Stimulated activated naive CD8-positive, alpha-beta T cell treated with anti-CD3 and anti-CD28 coated beads, Interleukin-15, amount 100 ng/mL, for 72 hours (primary cell): ENCODE results near the gene MTTP.
"Not testable (repeated sequence)": the region's sequence is repeated elsewhere in the genome, so short reads cannot be mapped to it uniquely, and the experiment has no call there.

ENCODE experiments used
- ATAC-seq: fragments of 150-1000 bp; cut with Tn5 transposase; 2 replicates; pipeline ENCODE4 v1.10.0; 2021; ENCODE audit warnings: mild to moderate bottlenecking, moderate library complexity
- DNase-seq, 2 donors: peaks; one replicate each; pipeline ENCODE4 v3.0.0; 2021 to 2022
- H3K27ac Mint-ChIP-seq, 2 donors: one replicate each; pipeline ENCODE4 v1.8.0; 2022; ENCODE audit warnings: mild to moderate bottlenecking in 2 of 2, mixed read lengths in 2 of 2, moderate library complexity in 2 of 2
- H3K27me3 Mint-ChIP-seq: one replicate; pipeline ENCODE4 v1.8.0; 2022; ENCODE audit warnings: mixed read lengths
- H3K4me1 Mint-ChIP-seq: one replicate; pipeline ENCODE4 v1.8.0; 2022; ENCODE audit warnings: mild to moderate bottlenecking, mixed read lengths
- H3K4me3 Mint-ChIP-seq, 2 donors: one replicate each; pipeline ENCODE4 v1.8.0; 2022; ENCODE audit warnings: mild to moderate bottlenecking in 2 of 2, mixed read lengths in 2 of 2, moderate library complexity in 1 of 2
- H3K9me3 Mint-ChIP-seq, 2 donors: one replicate each; pipeline ENCODE4 v1.8.0; 2022; ENCODE audit warnings: mixed read lengths in 2 of 2

Gene MTTP

GRCh38 chr4:99574530-99575324 is at the start of gene MTTP:
Gene MTTP, plus strand, starts transcription at chr4:99574824. Its CDS starts 86 bp downstream, at chr4:99574910.
- ATAC-seq (no peak), DNase-seq (no peak)
- Mint-ChIP-seq H3K4me3 (no peak within 1 kb of the TSS), H3K27me3 (peaks cover 37% of the 10 kb centered on the region), H3K9me3 (no peaks in the 10 kb centered on the region), H3K4me1 (no peaks in the 10 kb centered on the region), H3K27ac (no peak within 1 kb of the TSS)

- H3K27ac Mint-ChIP-seq: no peak overlapping the region
- H3K27me3 Mint-ChIP-seq: no peaks in the 10 kb centered on the region
Observed at GRCh38 chr4:99529228-99529627, 45.4 kb upstream of the MTTP start.

GRCh38 chr4:99529956-99530355 is 44.7 kb upstream of the MTTP start:
- DNase-seq (no peak), ATAC-seq (no peak)
- no peak overlapping the region for H3K4me3 Mint-ChIP-seq
- H3K27me3 Mint-ChIP-seq: peaks cover 2% of the 10 kb centered on the region
- H3K9me3 Mint-ChIP-seq: no peaks in the 10 kb centered on the region
- H3K4me1 Mint-ChIP-seq: no peaks in the 10 kb centered on the region
- no peak overlapping the region for H3K27ac Mint-ChIP-seq

More at GRCh38 chr4:99529228-99529627, 45.4 kb upstream of the MTTP start:
- H3K4me3 Mint-ChIP-seq: no peak overlapping the region
- ATAC-seq (no peak), DNase-seq (no peak)
- no peaks in the 10 kb centered on the region for H3K4me1 Mint-ChIP-seq
- no peaks in the 10 kb centered on the region for H3K9me3 Mint-ChIP-seq

- not testable (repeated sequence) for ATAC-seq, H3K27me3 Mint-ChIP-seq, H3K4me3 Mint-ChIP-seq, H3K9me3 Mint-ChIP-seq, H3K27ac Mint-ChIP-seq, DNase-seq, H3K4me1 Mint-ChIP-seq
Observed at GRCh38 chr4:99534699-99535098, 39.9 kb upstream of the MTTP start.

- H3K4me1 Mint-ChIP-seq: no peaks in the 10 kb centered on the region
Observed at GRCh38 chr4:99536271-99536670, 38.4 kb upstream of the MTTP start.

GRCh38 chr4:99536848-99537247 is 37.8 kb upstream of the MTTP start:
- no peaks in the 10 kb centered on the region for H3K9me3 Mint-ChIP-seq
- DNase-seq (no peak), ATAC-seq (no peak)
- no peak overlapping the region for H3K4me3 Mint-ChIP-seq
- H3K27ac Mint-ChIP-seq: no peak overlapping the region
- H3K27me3 Mint-ChIP-seq: peaks cover 10% of the 10 kb centered on the region
- no peaks in the 10 kb centered on the region for H3K4me1 Mint-ChIP-seq

More at GRCh38 chr4:99536271-99536670, 38.4 kb upstream of the MTTP start:
- DNase-seq: no peak
- H3K9me3 Mint-ChIP-seq: no peaks in the 10 kb centered on the region
- H3K27me3 Mint-ChIP-seq: peaks cover 10% of the 10 kb centered on the region
- H3K27ac Mint-ChIP-seq: no peak overlapping the region
- no peak overlapping the region for H3K4me3 Mint-ChIP-seq
- no peak for ATAC-seq

GRCh38 chr4:99537674-99538073 is 37.0 kb upstream of the MTTP start:
- peaks cover 10% of the 10 kb centered on the region for H3K27me3 Mint-ChIP-seq
- H3K4me1 Mint-ChIP-seq: no peaks in the 10 kb centered on the region
- H3K4me3 Mint-ChIP-seq: no peak overlapping the region
- H3K9me3 Mint-ChIP-seq: no peaks in the 10 kb centered on the region
- no peak for DNase-seq
- H3K27ac Mint-ChIP-seq: no peak overlapping the region
- ATAC-seq: no peak

- peaks cover 3% of the 10 kb centered on the region for H3K27me3 Mint-ChIP-seq
- H3K4me1 Mint-ChIP-seq: no peaks in the 10 kb centered on the region
- peaks cover 10 to 14% of the 10 kb centered on the region in 2 donors for H3K9me3 Mint-ChIP-seq
- no peak overlapping the region for H3K27ac Mint-ChIP-seq
- no peak overlapping the region for H3K4me3 Mint-ChIP-seq
- DNase-seq (no peak), ATAC-seq (no peak)
Observed at GRCh38 chr4:99540277-99540939, 34.2 kb upstream of the MTTP start.

GRCh38 chr4:99552872-99553271 is 21.8 kb upstream of the MTTP start:
- Mint-ChIP-seq H3K4me3 (no peak overlapping the region), H3K4me1 (no peaks in the 10 kb centered on the region), H3K27ac (peak overlapping the region in 1 of 2 donors; percentile 12), H3K27me3 (no peaks in the 10 kb centered on the region), H3K9me3 (no peaks in the 10 kb centered on the region)
- no peak for ATAC-seq
- no peak for DNase-seq

GRCh38 chr4:99563310-99564186 is 11.1 kb upstream of the MTTP start, which contains the start of gene TRMT10A:
Gene TRMT10A, minus strand, starts transcription at chr4:99564039. Its CDS starts 4,701 bp downstream, at chr4:99559338.
- ATAC-seq: peak; percentile 95
- H3K4me1 Mint-ChIP-seq: peaks cover 13% of the 10 kb centered on the region
- H3K27ac Mint-ChIP-seq: peak within 1 kb of the TSS; percentile 98 to 99
- peaks cover 24% of the 10 kb centered on the region for H3K27me3 Mint-ChIP-seq
- H3K9me3 Mint-ChIP-seq: no peaks in the 10 kb centered on the region
- peak; percentile 93 to 96 for DNase-seq
- H3K4me3 Mint-ChIP-seq: peak within 1 kb of the TSS; percentile 89 to 95

- peaks cover 13% of the 10 kb centered on the region for H3K4me1 Mint-ChIP-seq
- peaks cover 34% of the 10 kb centered on the region for H3K27me3 Mint-ChIP-seq
- peak overlapping the region in 1 of 2 donors; percentile 49 for H3K4me3 Mint-ChIP-seq
- H3K27ac Mint-ChIP-seq: peak overlapping the region in 1 of 2 donors; percentile 8
- DNase-seq (no peak), ATAC-seq (no peak)
- no peaks in the 10 kb centered on the region for H3K9me3 Mint-ChIP-seq
Observed at GRCh38 chr4:99564921-99565320, 9.7 kb upstream of the MTTP start.

GRCh38 chr4:99571883-99572282 is 2.7 kb upstream of the MTTP start:
- no peaks in the 10 kb centered on the region for H3K9me3 Mint-ChIP-seq
- DNase-seq (no peak), ATAC-seq (no peak)
- H3K27me3 Mint-ChIP-seq: peaks cover 51% of the 10 kb centered on the region
- H3K4me3 Mint-ChIP-seq: no peak overlapping the region
- no peaks in the 10 kb centered on the region for H3K4me1 Mint-ChIP-seq
- no peak overlapping the region for H3K27ac Mint-ChIP-seq

GRCh38 chr4:99572527-99573240 is 1.9 kb upstream of the MTTP start:
- Mint-ChIP-seq H3K27me3 (peaks cover 43% of the 10 kb centered on the region), H3K4me3 (no peak overlapping the region), H3K27ac (no peak overlapping the region), H3K4me1 (no peaks in the 10 kb centered on the region), H3K9me3 (no peaks in the 10 kb centered on the region)
- ATAC-seq (no peak), DNase-seq (no peak)

- Mint-ChIP-seq H3K9me3 (no peaks in the 10 kb centered on the region), H3K27me3 (peaks cover 35% of the 10 kb centered on the region), H3K4me3 (no peak overlapping the region), H3K4me1 (no peaks in the 10 kb centered on the region), H3K27ac (no peak overlapping the region)
- DNase-seq: no peak
- no peak for ATAC-seq
Observed at GRCh38 chr4:99573735-99574368, 772 bp upstream of the MTTP start.
